HG02981 (cell line): ENCODE results near the gene GRIA1.
"Not testable (repeated sequence)": the region's sequence is repeated elsewhere in the genome, so short reads cannot be mapped to it uniquely, and the experiment has no call there.

ENCODE experiments used
- ATAC-seq: cut with Tn5 transposase; IDR thresholded peaks from one replicate; pipeline ENCODE4 v1.9.1; 2021; ENCODE audit warnings: mild to moderate bottlenecking, moderate library complexity; ENCODE audit not compliant: unreplicated experiment

The GRIA1 gene

GRCh38 chr5:153711755-153712154 lies 221.3 kb downstream of the GRIA1 start:
- no peak for ATAC-seq

- ATAC-seq = no peak
Observed at GRCh38 chr5:153712946-153713345, 222.5 kb downstream of the GRIA1 start.

GRCh38 chr5:153713943-153714342 lies 223.5 kb downstream of the GRIA1 start:
- no peak for ATAC-seq

- no peak for ATAC-seq
Observed at GRCh38 chr5:153714798-153715197, 224.3 kb downstream of the GRIA1 start.

GRCh38 chr5:153717287-153717686 lies 226.8 kb downstream of the GRIA1 start:
- ATAC-seq = no peak

- no peak for ATAC-seq
Observed at GRCh38 chr5:153718713-153719112, 228.2 kb downstream of the GRIA1 start.

GRCh38 chr5:153719324-153719723 lies 228.9 kb downstream of the GRIA1 start:
- ATAC-seq = no peak

- ATAC-seq = not testable (repeated sequence)
Observed at GRCh38 chr5:153723022-153723610, 232.6 kb downstream of the GRIA1 start.

- no peak for ATAC-seq
Observed at GRCh38 chr5:153742060-153742459, 251.6 kb downstream of the GRIA1 start.

GRCh38 chr5:153744751-153745150 lies 254.3 kb downstream of the GRIA1 start:
- no peak for ATAC-seq

- no peak for ATAC-seq
Observed at GRCh38 chr5:153745778-153746395, 255.4 kb downstream of the GRIA1 start.

GRCh38 chr5:153746440-153746839 lies 256.0 kb downstream of the GRIA1 start:
- ATAC-seq = no peak

GRCh38 chr5:153748823-153749222 lies 258.4 kb downstream of the GRIA1 start:
- no peak for ATAC-seq

- no peak for ATAC-seq
Observed at GRCh38 chr5:153749960-153750359, 259.5 kb downstream of the GRIA1 start.

- ATAC-seq = no peak
Observed at GRCh38 chr5:153751251-153751650, 260.8 kb downstream of the GRIA1 start.

GRCh38 chr5:153752890-153753289 lies 262.4 kb downstream of the GRIA1 start:
- no peak for ATAC-seq

GRCh38 chr5:153753645-153754432 lies 263.4 kb downstream of the GRIA1 start:
- ATAC-seq = no peak

GRCh38 chr5:153755913-153756500 lies 265.5 kb downstream of the GRIA1 start:
- ATAC-seq = no peak

- no peak for ATAC-seq
Observed at GRCh38 chr5:153756540-153756939, 266.1 kb downstream of the GRIA1 start.

GRCh38 chr5:153765987-153766386 lies 275.5 kb downstream of the GRIA1 start:
- ATAC-seq = no peak
